ENCODE results near the gene PRLH.

GRCh38 chr2:237525559-237526157 lies 40.7 kb upstream of the PRLH start:
- TF ChIP-seq, protein P1, sequence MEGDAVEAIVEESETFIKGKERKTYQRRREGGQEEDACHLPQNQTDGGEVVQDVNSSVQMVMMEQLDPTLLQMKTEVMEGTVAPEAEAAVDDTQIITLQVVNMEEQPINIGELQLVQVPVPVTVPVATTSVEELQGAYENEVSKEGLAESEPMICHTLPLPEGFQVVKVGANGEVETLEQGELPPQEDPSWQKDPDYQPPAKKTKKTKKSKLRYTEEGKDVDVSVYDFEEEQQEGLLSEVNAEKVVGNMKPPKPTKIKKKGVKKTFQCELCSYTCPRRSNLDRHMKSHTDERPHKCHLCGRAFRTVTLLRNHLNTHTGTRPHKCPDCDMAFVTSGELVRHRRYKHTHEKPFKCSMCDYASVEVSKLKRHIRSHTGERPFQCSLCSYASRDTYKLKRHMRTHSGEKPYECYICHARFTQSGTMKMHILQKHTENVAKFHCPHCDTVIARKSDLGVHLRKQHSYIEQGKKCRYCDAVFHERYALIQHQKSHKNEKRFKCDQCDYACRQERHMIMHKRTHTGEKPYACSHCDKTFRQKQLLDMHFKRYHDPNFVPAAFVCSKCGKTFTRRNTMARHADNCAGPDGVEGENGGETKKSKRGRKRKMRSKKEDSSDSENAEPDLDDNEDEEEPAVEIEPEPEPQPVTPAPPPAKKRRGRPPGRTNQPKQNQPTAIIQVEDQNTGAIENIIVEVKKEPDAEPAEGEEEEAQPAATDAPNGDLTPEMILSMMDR (tag by site-specific recombination; IDR thresholded peaks at IDR 0.05), result no peak
- TF ChIP-seq, protein P2, sequence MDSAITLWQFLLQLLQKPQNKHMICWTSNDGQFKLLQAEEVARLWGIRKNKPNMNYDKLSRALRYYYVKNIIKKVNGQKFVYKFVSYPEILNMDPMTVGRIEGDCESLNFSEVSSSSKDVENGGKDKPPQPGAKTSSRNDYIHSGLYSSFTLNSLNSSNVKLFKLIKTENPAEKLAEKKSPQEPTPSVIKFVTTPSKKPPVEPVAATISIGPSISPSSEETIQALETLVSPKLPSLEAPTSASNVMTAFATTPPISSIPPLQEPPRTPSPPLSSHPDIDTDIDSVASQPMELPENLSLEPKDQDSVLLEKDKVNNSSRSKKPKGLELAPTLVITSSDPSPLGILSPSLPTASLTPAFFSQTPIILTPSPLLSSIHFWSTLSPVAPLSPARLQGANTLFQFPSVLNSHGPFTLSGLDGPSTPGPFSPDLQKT (IDR thresholded peaks at IDR 0.05; ENCODE audit: borderline replicate concordance, low read depth, low read length), result no peak
- no peak for TF ChIP-seq ZBTB11 (tag by site-specific recombination; conservative IDR thresholded peaks at IDR 0.05; ENCODE audit: low read depth)
- TF ChIP-seq, protein P3, sequence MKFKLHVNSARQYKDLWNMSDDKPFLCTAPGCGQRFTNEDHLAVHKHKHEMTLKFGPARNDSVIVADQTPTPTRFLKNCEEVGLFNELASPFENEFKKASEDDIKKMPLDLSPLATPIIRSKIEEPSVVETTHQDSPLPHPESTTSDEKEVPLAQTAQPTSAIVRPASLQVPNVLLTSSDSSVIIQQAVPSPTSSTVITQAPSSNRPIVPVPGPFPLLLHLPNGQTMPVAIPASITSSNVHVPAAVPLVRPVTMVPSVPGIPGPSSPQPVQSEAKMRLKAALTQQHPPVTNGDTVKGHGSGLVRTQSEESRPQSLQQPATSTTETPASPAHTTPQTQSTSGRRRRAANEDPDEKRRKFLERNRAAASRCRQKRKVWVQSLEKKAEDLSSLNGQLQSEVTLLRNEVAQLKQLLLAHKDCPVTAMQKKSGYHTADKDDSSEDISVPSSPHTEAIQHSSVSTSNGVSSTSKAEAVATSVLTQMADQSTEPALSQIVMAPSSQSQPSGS (tag by site-specific recombination; IDR thresholded peaks at IDR 0.05; ENCODE audit: low read depth), result no peak
- TF ChIP-seq, protein P4, sequence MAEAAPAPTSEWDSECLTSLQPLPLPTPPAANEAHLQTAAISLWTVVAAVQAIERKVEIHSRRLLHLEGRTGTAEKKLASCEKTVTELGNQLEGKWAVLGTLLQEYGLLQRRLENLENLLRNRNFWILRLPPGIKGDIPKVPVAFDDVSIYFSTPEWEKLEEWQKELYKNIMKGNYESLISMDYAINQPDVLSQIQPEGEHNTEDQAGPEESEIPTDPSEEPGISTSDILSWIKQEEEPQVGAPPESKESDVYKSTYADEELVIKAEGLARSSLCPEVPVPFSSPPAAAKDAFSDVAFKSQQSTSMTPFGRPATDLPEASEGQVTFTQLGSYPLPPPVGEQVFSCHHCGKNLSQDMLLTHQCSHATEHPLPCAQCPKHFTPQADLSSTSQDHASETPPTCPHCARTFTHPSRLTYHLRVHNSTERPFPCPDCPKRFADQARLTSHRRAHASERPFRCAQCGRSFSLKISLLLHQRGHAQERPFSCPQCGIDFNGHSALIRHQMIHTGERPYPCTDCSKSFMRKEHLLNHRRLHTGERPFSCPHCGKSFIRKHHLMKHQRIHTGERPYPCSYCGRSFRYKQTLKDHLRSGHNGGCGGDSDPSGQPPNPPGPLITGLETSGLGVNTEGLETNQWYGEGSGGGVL (tag by site-specific recombination; IDR thresholded peaks at IDR 0.05), result no peak
- TF ChIP-seq, protein P5, sequence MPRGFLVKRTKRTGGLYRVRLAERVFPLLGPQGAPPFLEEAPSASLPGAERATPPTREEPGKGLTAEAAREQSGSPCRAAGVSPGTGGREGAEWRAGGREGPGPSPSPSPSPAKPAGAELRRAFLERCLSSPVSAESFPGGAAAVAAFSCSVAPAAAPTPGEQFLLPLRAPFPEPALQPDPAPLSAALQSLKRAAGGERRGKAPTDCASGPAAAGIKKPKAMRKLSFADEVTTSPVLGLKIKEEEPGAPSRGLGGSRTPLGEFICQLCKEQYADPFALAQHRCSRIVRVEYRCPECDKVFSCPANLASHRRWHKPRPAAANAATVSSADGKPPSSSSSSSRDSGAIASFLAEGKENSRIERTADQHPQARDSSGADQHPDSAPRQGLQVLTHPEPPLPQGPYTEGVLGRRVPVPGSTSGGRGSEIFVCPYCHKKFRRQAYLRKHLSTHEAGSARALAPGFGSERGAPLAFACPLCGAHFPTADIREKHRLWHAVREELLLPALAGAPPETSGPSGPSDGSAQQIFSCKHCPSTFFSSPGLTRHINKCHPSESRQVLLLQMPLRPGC (tag by site-specific recombination; IDR thresholded peaks at IDR 0.05), result no peak

Data from HEK293 (cell line).